A549 treated with dexamethasone at 1 μM for 4 hours (cell line): ENCODE data around the gene COL1A2. TPM values are rescaled to one million over a fixed set of nuclear protein-coding genes. Genes with fewer than 3 reads are reported as not detected.

Experiments used
- total RNA-seq: library from RNA; stranded (reverse); fragments of 200-300 nt; extraction: Qiagen RNA extraction; gene quantifications from 5 replicates; pipeline ENCODE4 v1.2.3, GENCODE V29; 2022

COL1A2 gene
- total RNA-seq = 0.06 TPM in 1 of 5 replicates, not detected in the others

DNA sequence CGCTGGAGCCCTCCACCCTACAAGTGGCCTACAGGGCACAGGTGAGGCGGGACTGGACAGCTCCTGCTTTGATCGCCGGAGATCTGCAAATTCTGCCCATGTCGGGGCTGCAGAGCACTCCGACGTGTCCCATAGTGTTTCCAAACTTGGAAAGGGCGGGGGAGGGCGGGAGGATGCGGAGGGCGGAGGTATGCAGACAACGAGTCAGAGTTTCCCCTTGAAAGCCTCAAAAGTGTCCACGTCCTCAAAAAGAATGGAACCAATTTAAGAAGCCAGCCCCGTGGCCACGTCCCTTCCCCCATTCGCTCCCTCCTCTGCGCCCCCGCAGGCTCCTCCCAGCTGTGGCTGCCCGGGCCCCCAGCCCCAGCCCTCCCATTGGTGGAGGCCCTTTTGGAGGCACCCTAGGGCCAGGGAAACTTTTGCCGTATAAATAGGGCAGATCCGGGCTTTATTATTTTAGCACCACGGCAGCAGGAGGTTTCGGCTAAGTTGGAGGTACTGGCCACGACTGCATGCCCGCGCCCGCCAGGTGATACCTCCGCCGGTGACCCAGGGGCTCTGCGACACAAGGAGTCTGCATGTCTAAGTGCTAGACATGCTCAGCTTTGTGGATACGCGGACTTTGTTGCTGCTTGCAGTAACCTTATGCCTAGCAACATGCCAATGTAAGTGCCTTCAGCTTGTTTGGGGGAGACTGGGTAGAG is at the start of gene COL1A2:
Gene COL1A2 (plus strand): TSS at position 459 of the 704 bp plus-strand sequence. CDS start 137 bp downstream, at position 596.

Other genes starting within 250 kb of the COL1A2 start
- 6.1 to 12.4 TPM (median 9.9 TPM) in 5 replicates for gene CASD1, start 114.9 kb downstream of the COL1A2 start, total RNA-seq